Measurements from ENCODE around the gene STARD3. TPM values are rescaled to one million over a fixed set of nuclear protein-coding genes. Genes with fewer than 3 reads are reported as not detected.

Gene STARD3
- total RNA-seq, 1 donor from 2014 or later = 31.9 TPM

Other genes starting within 250 kb of the STARD3 start
- 14.1 and 24.2 TPM in 2 replicates for gene FBXL20, start 235.5 kb upstream of the STARD3 start, total RNA-seq
- gene MED1, start 185.9 kb upstream of the STARD3 start, total RNA-seq = 18.1 and 28.2 TPM in 2 replicates
- 18.6 and 38.9 TPM in 2 replicates for gene CDK12, start 175.7 kb upstream of the STARD3 start, total RNA-seq
- gene NEUROD2, start 29.2 kb upstream of the STARD3 start, total RNA-seq = not detected in 2 replicates
- 0.15 TPM in 1 of 2 replicates, not detected in the other for gene PPP1R1B, start 10.2 kb upstream of the STARD3 start, total RNA-seq
- gene TCAP, start 28.2 kb downstream of the STARD3 start, total RNA-seq = 0.25 TPM in 1 of 2 replicates, not detected in the other
- 0.25 TPM in 1 of 2 replicates, not detected in the other for gene PNMT, start 31.3 kb downstream of the STARD3 start, total RNA-seq
- 6.6 and 21.8 TPM in 2 replicates for gene PGAP3, start 50.9 kb downstream of the STARD3 start, total RNA-seq
- 28.5 and 121 TPM in 2 replicates for gene ERBB2, start 62.9 kb downstream of the STARD3 start, total RNA-seq
- gene MIEN1, start 93.4 kb downstream of the STARD3 start, total RNA-seq = 12.7 and 17.7 TPM in 2 replicates
- 10.8 and 25.7 TPM in 2 replicates for gene GRB7, start 100.8 kb downstream of the STARD3 start, total RNA-seq
- under 0.01 and 0.17 TPM in 2 replicates for gene IKZF3, start 227.2 kb downstream of the STARD3 start, total RNA-seq
- not detected in 2 replicates for gene ZPBP2, start 231.1 kb downstream of the STARD3 start, total RNA-seq